ENCODE data around the gene NR1D1.

NR1D1 gene

DNA sequence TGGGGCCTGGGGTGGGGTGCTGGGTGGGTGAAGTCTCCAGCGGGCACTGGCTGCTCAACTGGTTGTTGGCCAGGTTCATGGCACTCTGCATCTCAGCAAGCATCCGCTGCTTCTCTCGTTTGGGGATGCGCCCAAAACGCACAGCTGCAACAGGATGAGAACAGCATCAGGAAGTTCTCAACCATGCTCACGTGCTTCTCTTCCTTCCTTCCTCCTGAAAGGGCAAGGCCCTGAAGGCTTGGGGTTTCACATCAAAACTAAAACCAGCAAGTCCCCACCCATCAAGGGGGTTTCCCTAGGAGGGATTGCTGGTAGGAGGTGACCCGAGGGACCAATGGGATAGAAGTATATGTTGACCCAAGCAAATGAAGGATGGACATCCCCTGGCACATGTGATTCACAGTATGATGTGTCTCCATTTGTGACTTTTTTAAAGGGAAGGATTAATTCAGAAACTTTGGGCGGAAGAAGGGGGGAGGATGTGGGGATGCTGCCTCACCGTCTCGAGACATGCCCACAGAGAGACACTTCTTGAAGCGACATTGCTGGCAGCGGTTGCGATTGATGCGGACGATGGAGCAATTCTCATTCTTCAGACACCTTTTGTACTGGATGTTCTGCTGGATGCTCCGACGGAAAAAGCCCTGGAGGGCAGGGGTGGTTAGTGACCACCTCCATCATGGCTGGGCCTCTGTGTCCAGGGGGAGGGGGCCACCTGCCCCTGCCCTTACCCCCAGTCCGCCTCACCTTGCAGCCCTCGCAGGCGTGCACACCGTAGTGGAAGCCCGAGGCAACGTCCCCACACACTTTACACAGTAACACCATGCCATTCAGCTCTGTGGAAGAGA is 4.2 kb downstream of the NR1D1 start:
- DNase-seq: no peak

GRCh38 chr17:40095351-40095943 is 4.9 kb downstream of the NR1D1 start:
- DNase-seq: no peak

DNA sequence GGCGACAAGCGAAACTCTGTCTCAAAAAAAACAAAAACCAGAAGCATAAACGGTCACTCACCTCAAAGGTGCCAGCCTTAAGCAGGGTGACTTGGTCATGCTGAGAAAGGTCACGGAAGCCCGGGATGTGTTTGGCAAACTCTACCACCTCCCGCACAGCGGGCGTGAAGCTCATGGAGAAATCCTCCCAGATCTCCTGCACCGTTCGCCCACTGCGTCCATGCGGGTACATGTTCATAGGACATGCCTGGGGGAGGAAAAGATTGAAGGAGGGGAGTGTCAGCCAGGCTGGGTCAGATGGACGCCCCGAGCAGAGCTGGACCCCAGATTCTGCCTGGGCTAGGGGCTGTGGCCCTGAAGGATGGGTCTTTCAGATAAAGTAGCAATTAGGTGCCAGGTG is 5.5 kb downstream of the NR1D1 start:
- no peak for DNase-seq

- DNase-seq: no peak
Measured at GRCh38 chr17:40093580-40094201, 6.7 kb downstream of the NR1D1 start.

- DNase-seq: no peak
Measured at GRCh38 chr17:40093005-40093579, 7.3 kb downstream of the NR1D1 start.

GRCh38 chr17:40092581-40092980 is 7.8 kb downstream of the NR1D1 start:
- DNase-seq: no peak

GRCh38 chr17:40091691-40092397 is 8.5 kb downstream of the NR1D1 start:
- DNase-seq: no peak

DNA sequence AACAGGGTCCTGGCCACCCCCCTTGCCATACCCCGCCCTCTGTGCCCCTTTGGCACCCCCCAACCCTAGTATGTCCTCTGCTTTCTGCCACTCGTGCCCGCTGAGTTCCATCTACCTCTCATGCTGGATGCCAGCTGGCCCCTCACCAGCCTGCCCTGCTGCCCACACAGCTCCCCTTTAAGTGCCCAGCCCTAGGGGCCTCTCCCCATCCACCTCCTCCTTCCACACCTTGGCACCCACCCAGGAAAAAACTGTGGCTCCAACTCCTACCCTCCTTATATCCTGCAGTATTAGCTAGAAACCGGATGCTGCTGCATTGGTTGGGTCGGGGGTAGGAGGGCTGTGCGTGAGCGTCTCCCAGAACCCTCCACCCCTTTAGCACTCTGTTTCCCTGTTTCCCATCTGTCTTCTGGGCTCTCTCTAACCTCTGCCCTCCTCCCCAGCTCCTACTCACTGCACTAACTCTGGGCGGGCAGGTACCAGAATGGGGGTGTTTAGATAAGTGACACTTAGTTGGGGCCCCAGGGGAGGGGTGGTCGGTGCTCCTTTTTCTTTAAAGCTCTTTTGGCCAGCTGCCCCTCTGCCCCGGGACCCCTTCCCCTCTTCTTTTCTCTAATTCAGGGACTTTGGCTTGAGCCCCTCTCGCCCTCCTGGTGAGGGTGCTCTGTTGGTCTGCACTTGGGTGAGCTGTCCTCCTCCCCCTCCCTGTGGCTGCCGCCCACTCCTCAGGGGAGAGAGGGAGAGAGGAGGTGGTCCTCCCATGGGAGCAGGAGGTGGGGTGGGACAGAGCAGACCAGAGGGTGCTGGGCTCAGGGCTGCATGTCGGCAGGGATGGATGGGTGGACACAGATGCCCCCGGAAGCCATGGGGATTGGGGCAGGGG is 9.9 kb downstream of the NR1D1 start:
- no peak for DNase-seq

- no peak for DNase-seq
Measured at GRCh38 chr17:40089077-40089895, 11.1 kb downstream of the NR1D1 start.

DNA sequence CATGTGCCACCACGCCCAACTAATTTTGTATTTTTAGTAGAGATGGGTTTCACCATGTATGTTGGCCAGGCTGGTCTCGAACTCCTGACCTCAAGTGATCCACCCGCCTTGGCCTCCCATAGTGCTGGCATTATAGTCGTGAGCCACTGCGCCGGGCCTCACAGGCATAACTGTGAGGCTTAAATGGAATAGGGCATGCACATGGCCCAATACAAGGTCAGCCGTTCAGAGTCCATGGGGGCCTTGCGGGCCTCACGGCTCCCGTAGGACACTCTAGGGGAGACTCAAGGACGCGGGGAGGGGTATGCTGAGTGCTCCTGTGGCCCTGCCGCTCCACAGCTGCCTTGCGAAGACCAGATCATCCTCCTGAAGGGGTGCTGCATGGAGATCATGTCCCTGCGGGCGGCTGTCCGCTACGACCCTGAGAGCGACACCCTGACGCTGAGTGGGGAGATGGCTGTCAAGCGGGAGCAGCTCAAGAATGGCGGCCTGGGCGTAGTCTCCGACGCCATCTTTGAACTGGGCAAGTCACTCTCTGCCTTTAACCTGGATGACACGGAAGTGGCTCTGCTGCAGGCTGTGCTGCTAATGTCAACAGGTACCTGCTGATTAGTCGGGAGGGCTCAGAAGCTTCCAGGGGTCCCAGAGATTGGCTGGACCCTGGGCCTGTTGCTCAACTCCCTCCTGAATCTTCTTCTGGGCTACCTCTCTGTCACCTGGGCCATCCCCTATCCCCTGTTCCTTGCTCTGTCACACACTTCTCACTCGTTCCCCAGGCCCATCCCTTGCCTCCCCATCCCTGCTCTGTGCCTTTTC is 12.3 kb downstream of the NR1D1 start:
- DNase-seq: no peak

DNA sequence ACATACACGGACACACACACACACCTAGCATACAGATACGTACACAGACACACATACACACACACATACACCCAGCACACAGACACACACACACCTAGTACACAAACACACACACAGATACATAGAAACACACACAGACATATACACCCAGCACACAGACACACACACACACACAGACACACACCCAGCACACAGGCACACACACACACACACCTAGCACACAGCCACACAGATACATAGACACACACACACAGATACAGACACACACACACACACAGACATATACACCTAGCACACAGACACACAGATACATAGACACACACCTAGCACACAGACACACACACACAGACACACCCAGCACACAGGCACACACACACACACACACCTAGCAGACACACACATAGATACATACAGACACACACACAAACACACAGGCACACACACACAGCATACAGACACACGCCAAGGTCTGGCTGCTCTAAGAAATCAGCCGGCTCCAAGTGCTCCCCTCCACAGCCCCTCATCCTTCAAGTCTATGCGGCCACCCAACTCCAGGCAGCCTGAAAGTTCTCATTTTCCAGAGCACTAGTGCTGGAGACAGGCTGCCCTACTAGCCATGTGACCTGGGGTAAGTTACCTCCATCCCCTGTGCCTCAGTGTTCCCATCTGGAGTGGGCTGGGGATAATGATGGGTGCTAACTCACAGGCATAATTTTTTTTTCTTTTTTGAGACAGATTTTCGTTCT is 13.2 kb downstream of the NR1D1 start:
- DNase-seq: no peak

- peak; percentile 46 to 48 for DNase-seq
Measured at GRCh38 chr17:40086150-40087044, 14.0 kb downstream of the NR1D1 start.

- no peak for DNase-seq
Measured at GRCh38 chr17:40084477-40084876, 15.9 kb downstream of the NR1D1 start.

DNA sequence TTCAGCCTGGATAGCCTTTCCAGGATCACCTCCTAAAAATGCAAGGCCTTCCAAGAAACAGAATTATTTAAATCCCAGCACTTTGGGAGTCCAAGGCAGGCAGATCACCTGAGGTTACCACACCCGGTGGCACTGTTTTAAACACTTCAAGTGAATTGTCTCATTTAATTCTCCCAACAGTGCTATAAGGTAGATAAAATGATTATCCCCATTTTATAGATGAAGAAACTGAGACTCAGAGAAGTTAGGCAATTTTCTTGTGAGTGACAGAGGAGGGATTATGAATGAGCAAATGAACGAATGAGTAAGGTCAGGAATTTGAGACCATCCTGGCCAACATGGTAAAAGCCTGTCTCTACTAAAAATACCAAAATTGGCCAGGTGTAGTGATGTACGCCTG is 20.8 kb downstream of the NR1D1 start:
- no peak for DNase-seq

DNA sequence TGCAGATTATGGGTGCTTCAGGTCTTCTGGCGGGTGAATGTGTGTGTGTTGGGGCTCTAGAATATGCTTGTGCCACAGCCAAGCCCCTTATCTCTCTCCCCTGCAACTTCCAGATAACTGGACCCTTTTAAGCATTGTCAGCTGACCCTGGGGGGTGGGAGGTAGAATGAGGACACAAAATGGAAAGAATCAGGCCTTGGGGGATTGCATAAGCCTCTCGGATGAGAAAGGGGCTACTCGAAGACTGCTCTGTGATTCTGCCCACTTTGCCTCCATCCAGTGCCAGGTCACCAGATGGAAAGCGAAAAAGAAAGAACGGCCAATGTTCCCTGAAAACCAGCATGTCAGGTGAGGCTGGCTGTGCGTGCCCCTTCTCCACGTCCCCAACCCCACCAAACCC is 23.8 kb downstream of the NR1D1 start:
- no peak for DNase-seq

DNA sequence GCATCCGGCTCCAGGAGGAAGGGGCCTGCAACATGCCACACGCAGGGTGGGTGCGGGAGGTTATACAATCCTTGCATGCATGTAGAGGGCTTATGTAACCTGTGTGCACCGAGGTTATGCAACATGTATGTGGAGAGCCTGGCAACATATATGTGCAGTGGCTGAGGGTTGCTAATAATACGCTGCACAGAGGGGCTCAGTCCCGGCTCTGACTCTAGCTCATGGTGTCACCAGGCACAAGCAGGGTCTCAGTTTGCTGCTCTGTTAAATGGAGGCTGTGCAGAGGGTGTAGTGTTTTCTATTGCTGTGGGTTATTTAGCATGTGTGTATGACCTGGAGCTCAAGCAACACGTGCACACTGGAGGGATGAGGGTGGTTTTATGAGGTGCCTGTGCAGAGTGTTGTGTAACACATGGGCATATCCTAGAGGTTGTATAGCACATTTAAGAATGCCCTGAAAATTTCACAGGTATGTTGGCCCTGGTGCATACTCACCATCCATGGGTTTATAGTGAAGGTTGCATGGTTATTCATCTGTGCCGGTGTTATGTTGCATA is 24.4 kb downstream of the NR1D1 start:
- no peak for DNase-seq

DNA sequence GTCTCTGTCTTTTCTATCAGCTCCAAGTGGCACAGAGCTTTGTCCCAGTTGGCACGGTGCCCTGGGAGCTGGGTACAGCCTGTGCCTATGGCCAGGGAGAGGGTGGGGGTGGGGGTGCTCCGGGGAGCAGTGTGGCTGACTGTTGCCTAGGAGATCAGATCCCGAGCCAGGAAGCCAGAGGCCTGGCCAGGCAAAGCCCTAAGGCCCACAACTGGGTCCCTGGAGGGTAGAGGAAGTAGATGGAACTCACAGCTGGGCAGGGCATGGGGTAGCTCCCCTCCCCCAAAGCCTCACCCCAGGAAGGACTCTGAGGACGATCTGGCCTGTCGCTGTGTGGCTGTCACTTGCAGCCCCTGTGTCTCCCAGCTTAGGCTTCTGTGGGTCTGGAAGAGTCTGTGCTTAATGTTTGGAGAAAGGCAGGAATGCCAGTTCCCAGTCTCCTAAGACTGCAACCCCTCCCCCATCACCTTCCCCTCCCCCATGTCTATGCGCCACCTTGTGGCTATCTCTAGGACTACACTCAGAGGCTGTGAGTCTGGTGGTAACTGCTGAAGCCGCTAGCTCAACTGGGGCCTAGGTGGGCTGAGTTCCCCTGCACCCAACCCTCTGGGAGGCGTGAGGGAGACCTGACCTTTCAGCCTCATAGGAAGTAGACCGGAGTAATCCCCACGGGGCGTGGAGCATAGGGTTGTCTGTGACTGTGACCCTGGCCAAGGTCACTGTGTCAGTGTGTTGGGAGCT is 25.0 kb downstream of the NR1D1 start:
- DNase-seq: peak; percentile 11 to 19

DNA sequence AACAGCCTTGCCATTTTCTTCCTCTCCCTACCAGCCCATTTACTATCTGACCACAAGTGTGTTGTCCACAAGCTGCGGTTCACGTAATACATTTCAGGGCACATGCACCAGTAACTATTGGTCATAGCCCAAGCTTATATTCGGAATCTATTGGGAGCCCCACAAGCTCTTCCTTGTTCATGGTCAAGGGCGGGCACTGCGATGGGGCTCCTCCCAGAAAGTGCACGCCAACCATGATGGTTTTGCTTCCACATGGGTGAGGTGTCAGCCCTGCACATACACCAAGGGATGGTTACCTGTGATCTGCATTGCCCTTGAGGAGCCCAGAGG is 25.6 kb downstream of the NR1D1 start:
- DNase-seq: no peak

Measured in SHP77 (cell line).